Esophagus muscularis mucosa (tissue), 4 donors: ENCODE measurements around the gene GNB1. TPM values are rescaled to one million over a fixed set of nuclear protein-coding genes. Genes with fewer than 3 reads are reported as not detected.

Experiments used
- DNase-seq: peaks from one replicate; pipeline ENCODE4 v3.0.0-alpha.2; 2017; ENCODE audit errors: extremely low spot score
- H3K27ac ChIP-seq, 4 donors: fragments of 200-600 bp; sonication (generic); replicated peaks in 1 of 4; 1 replicate in 3 of 4; 2 replicates in 1 of 4; pipeline ENCODE4 v1.5.1; 2016 to 2019; ENCODE audit warnings: mild to moderate bottlenecking in 1 of 4
- H3K27me3 ChIP-seq, 4 donors: fragments of 200-600 bp; sonication (generic); one replicate each; pipeline versions ENCODE4 v1.5.1 to v1.6.0; 2016 to 2019
- H3K36me3 ChIP-seq, 4 donors: fragments of 200-600 bp; sonication (generic); one replicate each; pipeline ENCODE4 v1.5.1; 2016 to 2019
- H3K4me1 ChIP-seq, 4 donors: fragments of 200-600 bp; sonication (generic); one replicate each; pipeline ENCODE4 v1.5.1; 2016 to 2019
- H3K4me3 ChIP-seq, 4 donors: fragments of 200-600 bp; sonication (generic); 1 replicate in 2 of 4; 2 replicates in 2 of 4; pipeline ENCODE4 v1.5.1; 2016 to 2019; ENCODE audit warnings: mild to moderate bottlenecking in 4 of 4, moderate library complexity in 1 of 4
- H3K9me3 ChIP-seq, 4 donors: fragments of 200-600 bp; sonication (generic); 1 replicate in 3 of 4; 2 replicates in 1 of 4; pipeline ENCODE4 v1.5.1; 2016 to 2019
- CTCF ChIP-seq, 3 experiments: fragments of 200-600 bp in 2 of 3; fragments of 450-650 bp in 1 of 3; sonication (generic) in 2 of 3; IDR thresholded peaks; one replicate each; pipeline ENCODE4 v1.5.1; 2017 to 2019; ENCODE audit warnings: antibody characterized with exemption in 3 of 3, mild to moderate bottlenecking in 2 of 3, moderate library complexity in 1 of 3
- EP300 ChIP-seq: sonication (generic); formaldehyde crosslinking; IDR thresholded peaks from one replicate; pipeline ENCODE4 v1.6.1; 2017; ENCODE audit warnings: antibody characterized with exemption
- POLR2A ChIP-seq: fragments of 450-650 bp; IDR thresholded peaks from one replicate; pipeline ENCODE4 v1.6.1; 2017; ENCODE audit warnings: antibody characterized with exemption, moderate library complexity, mild to moderate bottlenecking, low read depth
- POLR2AphosphoS5 ChIP-seq, 2 donors: sonication (generic); formaldehyde crosslinking; IDR thresholded peaks; one replicate each; pipeline ENCODE4 v1.6.1; 2017; ENCODE audit warnings: antibody characterized with exemption in 2 of 2
- WGBS: methylation state at CpG from one replicate; pipeline ENCODE4 v1.1.5; 2018; 5-methylcytosine and 5-hydroxymethylcytosine counted together
- intact Hi-C: fragments of 100-400 bp; cut with DNase I; formaldehyde crosslinking; loops from one replicate; pipeline ENCODE4 v1.15.1; 2023
- total RNA-seq, 4 donors: library from RNA; depleted of rRNA; stranded (reverse); fragments of >200 nt; gene quantifications; one replicate each; pipeline versions ENCODE4 v1.1.0 to v1.2.1, GENCODE V29; 2016

The GNB1 gene
- total RNA-seq, 4 donors from 2014 or later = 124 to 166 (median 161) TPM

- intact Hi-C loops = no loop called here
- TF ChIP-seq EP300 (no peak), POLR2A (no peak), POLR2AphosphoS5 (IDR thresholded peaks at IDR 0.05) (no peak), CTCF (IDR thresholded peaks at IDR 0.05) (no peak)
- WGBS = 36% methylated on average over 9 of the region's 10 CpGs
- Histone ChIP-seq H3K4me1 (peaks cover 26 to 41% (median 34%) of the 10 kb centered on the region in 4 donors), H3K27ac (no peak overlapping the region), H3K27me3 (peaks cover 0 to 22% (median 9%) of the 10 kb centered on the region in 4 donors), H3K9me3 (no peaks in the 10 kb centered on the region), H3K4me3 (no peak overlapping the region), H3K36me3 (no peaks in the 10 kb centered on the region)
- DNase-seq = no peak
Measured at GRCh38 chr1:1895060-1895418, 4.2 kb upstream of the GNB1 start.

GRCh38 chr1:1894354-1895059 is 3.6 kb upstream of the GNB1 start:
- no peaks in the 10 kb centered on the region for H3K9me3 ChIP-seq
- intact Hi-C loops = no loop called here
- peaks cover 0 to 22% (median 9%) of the 10 kb centered on the region in 4 donors for H3K27me3 ChIP-seq
- no peak overlapping the region for H3K4me3 ChIP-seq
- no peak for DNase-seq
- peaks cover 26 to 41% (median 37%) of the 10 kb centered on the region in 4 donors for H3K4me1 ChIP-seq
- no peak overlapping the region for H3K27ac ChIP-seq
- 36% methylated on average over 10 of the region's 14 CpGs for WGBS
- no peaks in the 10 kb centered on the region for H3K36me3 ChIP-seq
- TF ChIP-seq CTCF (IDR thresholded peaks at IDR 0.05) = no peak
- no peak for TF ChIP-seq POLR2A
- TF ChIP-seq EP300 = no peak
- TF ChIP-seq POLR2AphosphoS5 (IDR thresholded peaks at IDR 0.05) = no peak

- peaks cover 0 to 22% (median 9%) of the 10 kb centered on the region in 4 donors for H3K27me3 ChIP-seq
- intact Hi-C loops = no loop called here
- WGBS = 80% methylated on average over 1 of the region's 2 CpGs
- DNase-seq = no peak
- no peaks in the 10 kb centered on the region for H3K36me3 ChIP-seq
- H3K4me1 ChIP-seq = peaks cover 31 to 47% (median 42%) of the 10 kb centered on the region in 4 donors
- H3K27ac ChIP-seq = no peak overlapping the region
- H3K4me3 ChIP-seq = no peak overlapping the region
- no peaks in the 10 kb centered on the region for H3K9me3 ChIP-seq
- no peak for TF ChIP-seq EP300
- TF ChIP-seq POLR2AphosphoS5 (IDR thresholded peaks at IDR 0.05) = no peak
- no peak for TF ChIP-seq POLR2A
- no peak for TF ChIP-seq CTCF (IDR thresholded peaks at IDR 0.05)
Measured at GRCh38 chr1:1893997-1894353, 3.1 kb upstream of the GNB1 start.

GRCh38 chr1:1893291-1893985 is 2.6 kb upstream of the GNB1 start:
- Histone ChIP-seq H3K4me1 (peaks cover 37 to 52% (median 47%) of the 10 kb centered on the region in 4 donors), H3K4me3 (no peak overlapping the region), H3K36me3 (no peaks in the 10 kb centered on the region), H3K9me3 (no peaks in the 10 kb centered on the region), H3K27me3 (peaks cover 0 to 22% (median 9%) of the 10 kb centered on the region in 4 donors), H3K27ac (no peak overlapping the region)
- intact Hi-C loops = no loop called here
- DNase-seq = no peak
- no peak for TF ChIP-seq POLR2A
- no peak for TF ChIP-seq CTCF (IDR thresholded peaks at IDR 0.05)
- no peak for TF ChIP-seq POLR2AphosphoS5 (IDR thresholded peaks at IDR 0.05)
- no peak for TF ChIP-seq EP300
- WGBS = 90% methylated on average over 19 of the region's 19 CpGs
